ENCODE measurements around the gene PPFIBP2.

PPFIBP2 gene

DNA sequence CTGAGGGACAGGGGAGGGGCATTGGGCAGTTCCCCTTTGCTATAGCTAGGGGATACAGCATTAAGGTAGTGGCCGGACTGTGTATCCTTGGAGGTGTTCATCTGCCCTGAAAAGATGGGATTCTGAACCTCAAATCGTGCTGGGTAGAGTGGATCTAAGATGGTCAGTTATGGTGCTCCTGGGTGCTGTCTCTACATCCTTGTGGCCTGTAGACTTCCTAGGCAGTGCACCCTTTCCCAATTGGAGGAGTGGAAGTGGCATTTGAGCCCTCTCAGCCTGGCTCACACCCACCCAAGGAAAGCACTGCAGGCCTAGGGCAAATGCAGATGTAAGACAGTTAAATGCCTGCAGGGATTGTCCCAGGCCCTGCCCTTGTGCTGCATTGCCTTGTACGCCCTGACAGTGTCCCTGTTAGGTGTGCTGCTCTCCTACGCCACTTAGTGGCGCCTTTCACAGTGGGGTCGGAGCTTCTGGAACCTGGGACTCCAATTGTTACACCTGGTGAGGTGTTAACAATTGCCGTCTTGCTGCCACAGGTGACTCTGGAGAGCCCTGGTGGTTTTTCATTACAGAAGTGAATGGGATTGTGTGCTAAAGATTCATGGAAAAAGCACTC is 35.0 kb downstream of the PPFIBP2 start:
- in situ Hi-C loops (cut with MboI; ENCODE audit: low sequenced_read_pairs): no loop called here

DNA sequence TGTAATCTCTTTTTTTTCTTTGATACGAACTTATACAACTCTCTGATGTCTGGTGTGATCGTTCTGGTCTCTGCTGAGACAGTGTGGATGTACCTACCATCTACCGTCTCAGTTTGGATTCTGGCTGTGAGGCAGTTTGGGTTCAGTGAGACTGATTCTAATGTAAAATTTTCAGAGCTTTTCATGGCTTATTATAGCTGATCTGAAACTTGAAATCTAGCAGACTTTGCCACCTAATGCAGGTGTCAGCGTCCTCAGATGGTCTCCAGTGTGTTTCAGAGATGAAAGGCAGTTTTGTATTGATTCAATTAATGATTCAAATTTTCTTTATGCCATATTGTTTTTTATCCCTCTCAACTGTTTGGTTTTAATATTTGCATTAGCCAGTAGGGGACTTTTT is 35.9 kb downstream of the PPFIBP2 start:
- in situ Hi-C loops (cut with MboI; ENCODE audit: low sequenced_read_pairs): loop anchor here (25.0 kb wide), 1 partner anchor 113 kb away; the partner anchor contains the start of gene CYB5R2

DNA sequence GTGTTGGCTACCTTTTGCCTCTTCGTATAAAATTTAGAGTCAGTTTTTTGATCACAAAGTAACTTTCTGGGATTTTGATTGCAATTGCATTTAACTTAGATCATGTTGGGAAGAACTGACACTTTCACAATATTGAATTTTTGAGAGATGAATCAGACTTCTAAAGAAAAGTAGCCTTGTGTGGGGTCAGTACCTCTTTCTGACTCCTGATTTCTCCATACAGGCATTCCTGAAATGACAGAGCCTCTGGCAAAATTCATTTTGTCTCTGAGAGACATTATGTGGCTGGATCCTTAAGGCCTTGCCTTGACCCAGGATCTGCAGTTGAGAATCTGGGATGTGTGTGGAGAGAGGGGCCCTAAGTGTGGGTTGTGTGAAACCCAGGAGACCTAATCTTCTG is 37.8 kb downstream of the PPFIBP2 start:
- in situ Hi-C loops (cut with MboI; ENCODE audit: low sequenced_read_pairs): loop anchor here (25.0 kb wide), 1 partner anchor 111 kb away; the partner anchor contains the start of gene CYB5R2

DNA sequence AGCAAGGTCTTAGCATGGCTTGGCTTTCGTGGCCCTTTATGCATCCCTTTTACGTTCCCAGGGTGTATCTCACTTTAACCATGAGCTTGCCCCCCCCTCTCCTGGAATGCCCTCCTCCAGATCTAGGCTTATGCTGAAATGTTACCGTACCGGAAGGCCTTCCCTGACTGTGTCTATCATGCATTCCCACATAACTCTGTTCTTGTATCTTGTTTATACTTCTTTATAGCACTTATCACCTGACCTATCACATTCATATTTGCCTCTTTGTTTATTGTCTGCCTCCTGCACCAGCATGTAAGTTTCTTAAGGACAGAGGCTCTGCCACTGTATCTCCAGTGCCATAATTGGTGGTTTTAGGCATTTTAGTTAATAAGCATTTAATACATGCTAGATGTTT is 38.9 kb downstream of the PPFIBP2 start:
- in situ Hi-C loops (cut with MboI; ENCODE audit: low sequenced_read_pairs): loop anchor here (25.0 kb wide), 1 partner anchor 110 kb away; the partner anchor contains the start of gene CYB5R2

DNA sequence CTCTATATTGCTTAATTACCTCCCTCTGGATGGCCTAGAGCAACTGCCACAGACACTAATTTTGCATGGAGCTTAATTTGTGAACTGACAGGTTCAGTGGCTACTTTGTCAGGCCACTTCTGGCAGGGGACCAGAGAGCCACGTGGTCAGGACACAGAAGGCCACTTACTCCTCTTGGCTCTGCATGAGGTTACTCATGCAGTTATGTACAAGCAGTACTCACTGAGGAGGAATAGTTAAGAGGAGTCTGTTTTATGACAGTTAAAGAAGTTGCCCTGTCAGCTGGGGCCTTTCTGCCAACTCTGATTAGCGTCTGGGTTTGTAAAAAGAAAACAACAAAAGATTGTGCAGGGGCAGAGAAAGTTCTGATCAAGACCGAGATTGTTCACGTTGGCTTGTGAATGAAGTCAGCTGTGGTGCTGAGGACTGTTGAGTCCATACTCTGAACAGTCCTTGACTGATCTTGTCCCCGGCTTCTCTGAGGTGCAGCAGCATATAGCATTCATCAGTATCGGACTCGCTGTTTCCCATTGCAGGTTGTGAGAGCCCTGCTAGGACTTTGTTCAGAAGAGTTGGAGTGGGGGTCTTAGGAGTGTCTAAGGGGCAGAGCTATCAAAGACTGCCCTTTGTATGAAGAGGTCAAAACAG is 41.4 kb downstream of the PPFIBP2 start:
- in situ Hi-C loops (cut with MboI; ENCODE audit: low sequenced_read_pairs): loop anchor here (25.0 kb wide), 1 partner anchor 107 kb away; the partner anchor contains the start of gene CYB5R2

DNA sequence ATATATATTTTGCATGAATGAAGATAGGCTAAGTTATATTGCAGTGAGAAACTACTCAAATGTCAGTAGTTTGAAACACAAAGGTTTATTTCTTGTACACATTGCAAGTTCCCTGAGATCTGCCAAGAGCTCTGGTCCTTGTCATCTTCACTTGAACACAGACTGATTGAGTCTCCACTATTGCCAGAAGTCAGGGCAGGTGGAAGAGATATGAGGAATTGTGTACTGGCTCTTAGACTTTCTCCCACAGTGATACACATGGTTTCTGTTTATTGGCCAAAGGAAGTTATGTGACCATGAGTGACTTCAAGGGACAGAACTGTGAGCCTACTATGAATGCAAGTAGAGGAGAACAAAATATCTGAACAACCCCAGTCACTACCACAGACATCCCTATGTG is 44.2 kb downstream of the PPFIBP2 start:
- in situ Hi-C loops (cut with MboI; ENCODE audit: low sequenced_read_pairs): loop anchor here (25.0 kb wide), 1 partner anchor 104 kb away; the partner anchor contains the start of gene CYB5R2

DNA sequence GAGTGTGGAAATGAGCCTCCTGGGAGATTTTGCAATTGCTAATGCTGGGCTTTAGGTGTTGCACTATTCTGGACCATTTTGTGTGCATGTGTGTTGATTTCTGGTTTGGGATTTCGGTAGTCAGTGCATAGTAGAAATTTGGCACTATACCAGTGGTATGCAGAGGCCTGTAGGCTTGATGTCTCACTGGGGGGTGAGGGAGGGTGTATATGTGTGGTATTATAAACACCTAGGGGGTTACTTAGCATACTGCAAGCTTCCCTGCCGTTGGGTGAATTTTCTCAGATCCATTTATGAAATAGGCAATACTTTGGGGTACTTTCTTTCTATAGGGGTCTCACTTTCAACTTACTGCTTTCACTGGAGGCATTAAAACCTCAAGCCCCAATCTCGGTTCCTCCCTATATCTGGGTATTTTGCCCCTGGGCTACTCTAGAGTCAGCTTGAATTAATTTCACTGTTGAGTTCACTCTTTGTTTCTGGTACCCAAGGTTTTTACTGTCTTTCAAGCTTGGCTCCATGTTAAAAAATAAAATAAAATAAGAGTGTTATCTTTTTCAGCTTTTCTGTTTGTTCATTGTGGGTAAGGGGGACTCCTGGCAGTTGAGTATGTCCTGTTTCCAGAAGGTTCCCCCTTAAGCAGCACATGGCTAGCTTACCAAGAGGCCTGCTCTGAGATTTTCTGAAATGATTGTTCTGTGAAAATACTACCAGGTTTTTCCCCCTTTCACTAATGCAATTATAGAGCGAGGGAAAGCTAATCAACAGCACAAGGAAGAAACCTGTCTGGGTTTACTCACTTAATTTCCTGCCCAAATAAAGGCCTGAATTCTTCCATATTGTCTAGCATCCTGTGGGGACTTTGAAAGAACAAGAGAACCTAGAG is 45.8 kb downstream of the PPFIBP2 start:
- in situ Hi-C loops (cut with MboI; ENCODE audit: low sequenced_read_pairs): loop anchor here (25.0 kb wide), 1 partner anchor 103 kb away; the partner anchor contains the start of gene CYB5R2

DNA sequence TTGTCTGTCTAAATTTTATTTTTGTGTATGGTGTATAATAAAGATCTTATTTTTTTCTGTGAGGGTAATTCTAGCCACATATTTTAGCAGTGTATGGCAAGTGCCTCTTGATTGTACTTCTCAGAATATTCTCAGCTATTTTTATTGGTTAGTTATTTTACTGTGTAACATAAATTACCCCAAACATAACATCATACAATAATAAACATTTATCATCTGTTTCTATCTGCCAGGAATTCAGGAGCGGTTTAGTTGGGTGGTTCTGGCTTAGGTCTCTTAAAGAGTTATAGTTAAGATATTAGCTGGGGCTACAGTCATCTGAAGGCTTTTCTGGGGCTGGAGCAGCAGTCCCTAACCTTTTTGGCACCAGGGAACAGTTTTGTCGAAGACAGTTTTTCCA is 47.8 kb downstream of the PPFIBP2 start:
- in situ Hi-C loops (cut with MboI; ENCODE audit: low sequenced_read_pairs): loop anchor here (25.0 kb wide), 1 partner anchor 101 kb away; the partner anchor contains the start of gene CYB5R2

DNA sequence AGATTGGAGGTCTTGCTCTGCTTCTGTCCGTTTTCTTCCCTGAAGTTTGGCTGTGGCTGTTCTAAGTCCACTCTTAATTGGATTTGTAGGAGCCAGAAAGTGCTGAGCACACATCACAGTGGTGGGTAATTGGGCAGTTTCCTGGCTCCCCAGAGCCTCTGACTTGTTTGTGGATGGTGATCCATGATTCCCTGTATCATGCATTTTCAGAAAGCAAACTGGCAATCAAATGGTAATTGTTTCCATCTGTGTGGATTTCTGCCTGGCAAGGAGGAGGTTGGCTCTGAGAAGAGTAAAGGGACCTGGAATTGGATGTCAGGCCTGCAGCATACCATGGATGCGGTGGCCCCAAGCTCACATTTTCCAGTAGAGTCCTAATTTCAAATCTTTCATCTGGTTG is 49.5 kb downstream of the PPFIBP2 start:
- in situ Hi-C loops (cut with MboI; ENCODE audit: low sequenced_read_pairs): loop anchor here (25.0 kb wide), 1 partner anchor 99 kb away; the partner anchor contains the start of gene CYB5R2

DNA sequence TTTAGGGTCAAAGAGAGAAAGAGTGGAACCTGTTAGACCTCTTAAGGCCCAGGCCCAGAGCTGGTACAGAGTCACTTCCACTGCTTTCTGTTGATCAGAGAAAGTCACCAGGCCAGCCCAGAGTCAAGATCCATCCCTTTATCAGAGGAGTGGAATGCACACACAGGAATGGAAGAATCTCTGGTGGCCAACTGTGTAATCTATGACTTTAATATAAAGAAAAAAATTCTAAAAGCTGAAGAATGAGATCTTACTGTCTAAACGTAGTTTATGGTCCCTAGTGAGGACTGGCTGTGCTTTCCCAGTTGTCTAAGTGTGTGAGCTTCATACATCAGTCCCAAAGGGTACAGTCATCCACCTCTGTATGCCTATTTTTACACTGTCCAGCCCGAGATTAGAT is 51.0 kb downstream of the PPFIBP2 start:
- in situ Hi-C loops (cut with MboI; ENCODE audit: low sequenced_read_pairs): loop anchor here (25.0 kb wide), 1 partner anchor 97 kb away; the partner anchor contains the start of gene CYB5R2

DNA sequence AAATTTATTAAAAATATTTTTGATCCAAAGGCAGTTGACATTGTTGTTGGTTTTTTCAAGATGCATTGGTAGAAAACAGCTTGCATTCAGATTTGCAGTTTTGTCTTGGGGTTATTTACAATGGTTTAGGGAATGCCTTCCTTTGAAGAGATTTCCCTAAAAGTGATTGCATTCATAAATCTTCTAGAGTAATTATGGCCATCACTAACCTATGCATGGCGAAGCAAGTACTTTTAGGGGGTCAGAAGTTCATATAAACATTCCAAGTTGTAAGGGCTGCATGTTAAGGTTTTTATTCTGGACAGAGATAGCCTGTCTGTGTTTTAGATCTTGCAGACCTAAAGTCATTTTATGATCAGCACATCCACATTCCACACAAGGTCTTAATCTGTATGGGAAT is 53.5 kb downstream of the PPFIBP2 start:
- in situ Hi-C loops (cut with MboI; ENCODE audit: low sequenced_read_pairs): loop anchor here (25.0 kb wide), 1 partner anchor 95 kb away; the partner anchor contains the start of gene CYB5R2

DNA sequence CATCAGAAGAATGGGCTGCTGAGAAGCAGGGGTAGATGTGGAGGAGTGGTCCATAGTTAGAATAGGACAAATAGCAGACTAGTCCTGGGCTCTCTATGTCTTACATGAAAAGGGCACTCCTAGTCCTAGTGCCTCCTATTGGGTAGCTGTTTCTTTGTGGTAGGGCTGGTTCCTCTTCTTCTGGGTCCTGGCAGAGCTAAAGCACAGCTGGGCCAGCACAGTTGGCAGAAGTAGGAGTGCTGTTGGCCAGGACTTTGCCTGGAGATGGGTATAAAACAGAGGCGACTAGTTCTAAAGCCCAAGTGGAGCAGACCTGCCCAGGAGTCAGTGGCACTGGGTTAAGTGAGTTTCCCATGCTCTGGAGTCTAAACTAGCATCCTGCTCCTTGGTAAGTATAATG is 55.2 kb downstream of the PPFIBP2 start:
- in situ Hi-C loops (cut with MboI; ENCODE audit: low sequenced_read_pairs): loop anchor here (25.0 kb wide), 1 partner anchor 93 kb away; the partner anchor contains the start of gene CYB5R2

DNA sequence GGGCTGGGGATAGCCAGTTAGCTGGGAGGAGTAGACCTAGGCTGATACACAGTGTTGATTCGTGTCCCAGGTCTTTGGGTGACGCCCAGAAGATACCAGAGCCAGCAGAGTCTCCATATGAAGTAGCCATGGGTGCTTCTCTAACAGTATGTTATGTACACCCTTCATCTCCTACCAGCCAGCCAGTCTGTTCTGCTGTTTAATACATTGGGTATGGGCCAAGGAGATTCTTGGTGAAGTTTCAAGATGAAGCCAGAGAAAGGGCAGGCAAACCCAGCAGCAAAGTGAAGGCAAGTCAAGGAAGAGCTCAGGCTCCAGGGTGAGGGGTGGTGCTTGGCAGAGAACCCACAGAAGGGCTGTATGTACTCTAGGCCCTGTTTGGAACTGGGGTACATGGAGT is 56.4 kb downstream of the PPFIBP2 start:
- in situ Hi-C loops (cut with MboI; ENCODE audit: low sequenced_read_pairs): loop anchor here (25.0 kb wide), 1 partner anchor 92 kb away; the partner anchor contains the start of gene CYB5R2

DNA sequence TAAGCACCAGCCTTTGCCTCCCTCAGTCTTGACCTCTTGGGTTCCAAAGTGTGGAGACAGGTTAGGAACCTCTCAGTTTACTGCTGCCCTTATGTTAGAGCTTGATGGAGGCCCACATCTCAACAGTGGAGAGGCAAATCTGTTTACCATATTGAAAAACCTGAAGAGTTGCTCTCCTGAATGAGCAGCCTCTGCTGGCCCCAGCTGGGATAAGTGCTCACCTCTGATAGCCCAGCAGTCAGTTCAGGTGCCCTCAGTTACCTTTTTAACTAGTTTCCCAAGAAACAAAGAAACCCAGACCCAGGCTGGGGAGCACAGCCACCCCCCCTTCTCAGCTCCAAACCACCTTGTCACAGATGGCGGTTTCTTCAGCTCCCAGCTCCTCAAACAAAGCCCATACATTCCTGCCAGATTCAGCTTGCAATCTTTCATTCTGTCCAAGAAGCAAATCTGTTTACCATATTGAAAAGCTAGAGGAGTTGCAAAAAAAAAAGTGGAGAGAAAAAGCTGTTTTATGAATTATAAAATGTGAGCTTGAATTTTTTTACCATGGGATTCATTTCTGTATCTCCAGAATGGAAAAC is 57.2 kb downstream of the PPFIBP2 start:
- in situ Hi-C loops (cut with MboI; ENCODE audit: low sequenced_read_pairs): loop anchor here (25.0 kb wide), 1 partner anchor 91 kb away; the partner anchor contains the start of gene CYB5R2

DNA sequence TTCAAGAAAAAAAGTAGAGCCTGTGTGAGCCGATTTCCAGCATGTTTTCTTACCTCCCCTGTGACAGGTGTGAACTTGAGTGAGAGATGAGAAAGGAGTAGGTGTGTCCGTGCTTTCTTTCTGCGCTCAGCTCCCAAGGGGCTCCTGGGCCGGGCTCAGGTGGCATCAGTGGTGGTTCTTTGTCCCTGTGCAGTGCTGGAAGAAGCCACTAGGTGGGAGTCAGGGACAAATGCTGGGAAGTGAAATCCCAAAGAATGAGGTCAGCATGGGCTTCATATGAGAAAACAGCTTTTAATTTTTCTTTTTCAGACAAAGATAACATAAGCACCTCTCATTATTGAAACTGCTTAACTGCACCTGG is 57.8 kb downstream of the PPFIBP2 start:
- in situ Hi-C loops (cut with MboI; ENCODE audit: low sequenced_read_pairs): loop anchor here (25.0 kb wide), 1 partner anchor 91 kb away; the partner anchor contains the start of gene CYB5R2

DNA sequence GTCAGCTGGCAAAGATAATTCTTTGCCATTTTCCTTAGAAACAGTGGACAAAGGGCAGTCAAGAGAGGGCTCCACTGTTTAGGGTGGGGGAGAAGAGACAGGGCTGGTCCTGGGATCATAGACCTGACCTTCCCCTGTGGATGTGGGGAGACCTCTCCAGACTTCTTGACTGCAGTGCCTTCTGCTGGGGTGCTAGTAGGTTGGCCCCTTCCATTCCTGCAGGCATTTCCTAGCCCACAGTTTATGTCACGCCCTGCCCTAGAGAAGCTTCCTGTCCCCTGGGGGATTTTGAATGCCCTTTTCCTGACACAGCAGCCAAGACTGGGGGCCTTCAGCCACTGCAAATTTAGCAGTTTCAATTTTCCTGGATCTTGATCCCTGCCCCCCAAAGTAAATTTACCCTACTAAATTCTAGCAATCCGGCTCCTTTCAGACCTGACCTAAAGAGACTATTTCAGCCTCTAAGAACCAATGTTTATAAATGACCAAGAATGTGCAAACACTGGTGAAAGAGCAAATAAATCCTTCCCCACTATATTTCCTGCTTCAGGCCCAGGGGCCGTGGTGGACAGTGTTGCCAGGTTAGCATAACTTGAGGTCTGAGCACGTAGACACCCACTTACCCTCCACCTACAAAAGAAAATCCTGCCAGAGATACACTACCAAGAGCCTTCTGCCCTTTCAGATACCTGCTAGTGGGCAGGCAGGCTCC is 58.4 kb downstream of the PPFIBP2 start:
- in situ Hi-C loops (cut with MboI; ENCODE audit: low sequenced_read_pairs): loop anchor here (25.0 kb wide), 1 partner anchor 90 kb away; the partner anchor contains the start of gene CYB5R2

DNA sequence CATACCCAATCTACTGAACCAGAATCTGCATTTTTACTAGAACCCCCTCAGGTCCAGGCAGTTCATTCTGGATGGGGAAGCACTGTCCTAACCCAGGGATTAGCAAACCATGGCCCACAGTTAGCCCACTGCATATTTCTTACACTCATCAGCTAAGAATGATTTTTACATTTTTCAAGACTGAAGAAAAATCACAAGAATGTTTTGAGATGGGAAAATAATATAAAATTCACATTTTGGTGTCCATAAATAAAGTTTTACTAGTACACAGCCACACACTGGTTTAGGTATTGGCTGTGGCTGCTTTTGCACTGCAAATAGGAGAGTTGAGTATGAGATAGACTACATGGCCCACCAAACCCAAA is 59.4 kb downstream of the PPFIBP2 start:
- in situ Hi-C loops (cut with MboI; ENCODE audit: low sequenced_read_pairs): loop anchor here (25.0 kb wide), 1 partner anchor 89 kb away; the partner anchor contains the start of gene CYB5R2

DNA sequence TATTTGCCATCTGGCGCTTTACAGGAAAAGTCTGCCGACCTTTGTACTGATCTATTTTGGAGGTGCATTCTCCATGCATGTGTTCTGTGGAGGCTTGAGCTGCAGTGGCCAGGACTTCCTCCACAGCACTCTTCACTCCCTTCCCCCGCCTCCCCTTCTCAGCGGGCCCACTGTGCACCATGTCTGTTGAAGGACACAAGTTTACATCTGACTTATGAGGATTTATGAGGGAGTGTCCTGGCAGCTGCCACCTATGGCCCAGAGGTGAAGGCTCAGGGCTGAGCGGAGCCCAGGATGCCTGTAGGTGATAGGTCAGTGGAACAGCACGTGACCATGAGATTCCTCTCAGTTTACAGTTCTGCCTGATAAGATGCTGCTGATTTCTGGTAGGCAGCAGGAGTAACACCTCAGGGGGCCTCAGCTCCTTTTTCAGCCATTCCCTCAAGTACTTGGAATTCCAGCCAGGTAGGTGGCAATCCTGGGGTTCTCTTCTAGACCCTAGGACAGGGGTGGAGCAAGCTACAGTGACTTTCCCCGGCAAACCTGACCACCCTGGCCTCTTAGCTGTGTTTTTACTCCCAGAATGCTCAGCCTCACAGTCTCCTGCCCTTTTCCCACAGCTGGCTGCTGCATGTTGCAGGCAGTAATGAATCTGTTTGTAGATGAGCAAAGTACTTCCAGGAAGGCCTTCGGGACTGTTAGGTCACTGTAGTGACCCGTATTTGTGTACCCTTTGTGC is 59.9 kb downstream of the PPFIBP2 start:
- in situ Hi-C loops (cut with MboI; ENCODE audit: low sequenced_read_pairs): loop anchor here (25.0 kb wide), 1 partner anchor 89 kb away; the partner anchor contains the start of gene CYB5R2
